Activated B cell treated with CpG ODN at 0.5 μM for 24 hours (primary cell): ENCODE measurements around the gene ELL2. TPM values are rescaled to one million over a fixed set of nuclear protein-coding genes. Genes with fewer than 3 reads are reported as not detected.

Source experiments
- ATAC-seq: fragments of 200-7000 bp; cut with Tn5 transposase; one replicate; pipeline ENCODE4 v1.10.0; 2021; ENCODE audit warnings: low read depth, mild to moderate bottlenecking, moderate library complexity
- CTCF ChIA-PET: fragments of 350-600 bp; sonication (Branson Sonifier 250); formaldehyde crosslinking; loops from one replicate; lab custom pipeline; 2021; ENCODE audit warnings: antibody characterized with exemption; lab: Charles Lee
- POLR2A ChIA-PET: fragments of 350-600 bp; sonication (Branson Sonifier 250); formaldehyde crosslinking; loops from one replicate; lab custom pipeline; 2021; ENCODE audit warnings: antibody characterized with exemption; lab: Charles Lee
- DNase-seq: peaks from one replicate; pipeline ENCODE4 v3.0.0; 2022
- H3K27ac Mint-ChIP-seq: one replicate; pipeline ENCODE4 v1.8.0; 2020; ENCODE audit warnings: mixed read lengths
- H3K27me3 Mint-ChIP-seq: one replicate; pipeline ENCODE4 v1.8.0; 2021; ENCODE audit warnings: mixed read lengths
- H3K36me3 Mint-ChIP-seq: one replicate; pipeline ENCODE4 v1.8.0; 2021; ENCODE audit warnings: low read depth, mixed read lengths
- H3K4me1 Mint-ChIP-seq: one replicate; pipeline ENCODE4 v1.8.0; 2021; ENCODE audit warnings: mixed read lengths
- H3K4me3 Mint-ChIP-seq: one replicate; pipeline ENCODE4 v1.8.0; 2020; ENCODE audit warnings: mild to moderate bottlenecking, mixed read lengths
- H3K9me3 Mint-ChIP-seq: one replicate; pipeline ENCODE4 v1.8.0; 2020; ENCODE audit warnings: mixed read lengths
- CTCF ChIP-seq: fragments of 200-600 bp; IDR thresholded peaks from one replicate; pipeline ENCODE4 v1.8.0; 2022; ENCODE audit warnings: antibody characterized with exemption, mild to moderate bottlenecking
- intact Hi-C: fragments of 100-400 bp; cut with micrococcal nuclease; formaldehyde crosslinking; loops from one replicate; pipeline ENCODE4 v1.15.1; 2024
- total RNA-seq: library from RNA; stranded (reverse); gene quantifications from 2 replicates; pipeline ENCODE4 v1.2.3, GENCODE V29; 2022

Gene ELL2
- total RNA-seq, 1 donor from 2014 or later: 56.0 TPM

DNA sequence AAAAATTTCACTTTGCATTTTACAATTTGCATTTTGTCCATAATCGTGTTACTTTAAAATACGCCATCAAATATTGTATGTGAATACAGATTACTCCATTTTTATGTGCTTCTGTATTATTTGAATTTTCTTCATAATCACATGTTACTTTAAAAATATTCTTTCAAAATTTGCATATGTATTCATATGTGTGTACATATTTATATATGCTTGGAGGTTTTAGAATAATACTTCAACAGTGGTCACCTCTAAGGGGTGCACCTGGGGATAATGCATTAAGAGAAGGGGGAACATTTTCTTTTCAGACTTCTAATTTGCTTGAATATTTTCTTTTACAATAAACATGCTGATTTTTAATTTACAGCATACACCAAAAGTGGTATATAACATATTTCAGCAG lies 21.9 kb upstream of the ELL2 start:
- no peak for TF ChIP-seq CTCF
- DNase-seq: no peak
- ChIA-PET POLR2A (no interaction called here), CTCF (no interaction called here)
- no peak overlapping the region for H3K27ac Mint-ChIP-seq
- no peak overlapping the region for H3K4me3 Mint-ChIP-seq
- no peaks in the 10 kb centered on the region for H3K27me3 Mint-ChIP-seq
- H3K9me3 Mint-ChIP-seq: no peaks in the 10 kb centered on the region
- H3K36me3 Mint-ChIP-seq: no peaks in the 10 kb centered on the region
- ATAC-seq: no peak
- intact Hi-C loops: no loop called here
- H3K4me1 Mint-ChIP-seq: no peaks in the 10 kb centered on the region

- POLR2A ChIA-PET: no interaction called here
- Mint-ChIP-seq H3K9me3 (no peaks in the 10 kb centered on the region), H3K36me3 (no peaks in the 10 kb centered on the region), H3K27me3 (no peaks in the 10 kb centered on the region), H3K27ac (no peak overlapping the region), H3K4me3 (no peak overlapping the region), H3K4me1 (no peaks in the 10 kb centered on the region)
- intact Hi-C loops: no loop called here
- no peak for ATAC-seq
- CTCF ChIA-PET: no interaction called here
- no peak for DNase-seq
- no peak for TF ChIP-seq CTCF
These were observed 21.4 kb upstream of the ELL2 start for GRCh38 chr5:95983080-95983479.

DNA sequence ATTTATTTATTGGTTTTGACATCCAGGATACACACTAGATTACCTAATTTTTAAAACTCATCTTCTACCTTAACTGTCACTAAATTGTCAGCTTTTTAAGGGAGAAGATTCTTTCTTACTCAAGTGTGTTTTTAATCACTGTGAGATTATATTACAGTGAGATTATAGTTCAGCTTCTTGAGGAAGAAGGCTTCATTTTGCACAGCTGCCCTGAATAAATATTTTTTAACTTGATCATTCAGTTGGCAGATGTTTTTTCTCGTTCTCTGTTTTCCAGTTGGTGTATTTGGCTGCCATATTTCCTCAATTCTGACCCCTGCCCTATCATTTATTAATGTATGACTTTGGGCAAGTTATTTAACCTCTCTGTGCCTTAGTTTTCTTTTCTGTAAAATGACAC lies 15.0 kb upstream of the ELL2 start:
- POLR2A ChIA-PET: no interaction called here
- intact Hi-C loops: no loop called here

DNA sequence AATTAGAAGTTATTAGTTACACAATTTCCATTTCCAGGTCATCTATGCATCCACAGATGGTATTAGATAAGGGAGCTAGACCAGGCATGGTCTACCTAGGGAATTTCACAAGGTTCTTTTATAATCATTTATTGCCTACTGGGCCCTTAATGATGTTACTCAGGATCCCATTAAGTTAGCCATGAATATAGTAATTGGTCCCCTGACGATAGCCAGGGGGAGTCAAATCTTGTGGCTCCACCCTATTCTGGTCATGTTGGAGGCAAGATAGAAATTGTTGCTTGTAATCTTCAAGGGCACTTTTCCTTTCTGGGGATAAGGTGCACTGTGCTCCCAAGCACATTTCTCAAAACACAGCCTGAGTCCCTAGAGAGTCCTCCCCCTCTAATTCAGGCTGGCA lies 14.1 kb upstream of the ELL2 start:
- no peak for ATAC-seq
- CTCF ChIA-PET: no interaction called here

More for the DNA sequence above, 15.0 kb upstream of the ELL2 start:
- ATAC-seq: no peak
- no peak for DNase-seq
- Mint-ChIP-seq H3K4me3 (no peak overlapping the region), H3K36me3 (no peaks in the 10 kb centered on the region), H3K4me1 (no peaks in the 10 kb centered on the region), H3K27me3 (peaks cover 6% of the 10 kb centered on the region), H3K27ac (no peak overlapping the region), H3K9me3 (no peaks in the 10 kb centered on the region)
- CTCF ChIA-PET: no interaction called here
- no peak for TF ChIP-seq CTCF

DNA sequence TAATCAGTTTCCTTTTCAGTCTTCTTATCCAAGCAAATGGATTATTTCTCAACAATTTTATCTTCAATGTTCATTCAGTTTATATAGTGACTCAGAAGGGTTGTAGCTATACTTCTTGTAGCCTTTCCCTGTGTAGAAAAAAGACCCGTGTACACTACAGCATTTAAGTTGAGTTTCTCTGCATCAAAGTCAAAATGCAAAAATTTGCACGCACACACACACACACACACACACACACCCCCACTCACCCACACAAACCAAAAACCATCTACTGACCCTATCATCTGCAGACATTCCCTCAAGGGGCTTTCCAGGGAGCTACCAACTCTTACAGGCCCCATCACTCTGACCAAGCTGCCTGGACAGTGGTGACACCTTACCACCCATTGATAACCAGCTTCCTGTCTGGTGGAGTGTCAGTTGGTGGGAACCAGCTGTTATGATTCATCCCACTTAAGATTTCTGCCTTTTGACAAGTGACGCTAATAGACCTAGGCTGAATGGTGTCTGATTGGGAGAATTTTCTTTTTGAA lies 12.2 kb upstream of the ELL2 start:
- no peak overlapping the region for H3K4me3 Mint-ChIP-seq
- CTCF ChIA-PET: interaction anchor here (1.0 kb wide), 1 partner anchor 12 kb away, joined by 5 read pairs; the partner anchor contains the start of gene ELL2
- POLR2A ChIA-PET: no interaction called here
- DNase-seq: no peak
- H3K27ac Mint-ChIP-seq: no peak overlapping the region
- ATAC-seq: no peak
- no peaks in the 10 kb centered on the region for H3K36me3 Mint-ChIP-seq
- intact Hi-C loops: no loop called here
- peaks cover 5% of the 10 kb centered on the region for H3K9me3 Mint-ChIP-seq
- H3K4me1 Mint-ChIP-seq: no peaks in the 10 kb centered on the region
- peaks cover 6% of the 10 kb centered on the region for H3K27me3 Mint-ChIP-seq
- no peak for TF ChIP-seq CTCF

More for the DNA sequence above, 14.1 kb upstream of the ELL2 start:
- no peak for TF ChIP-seq CTCF
- POLR2A ChIA-PET: no interaction called here
- Mint-ChIP-seq H3K4me3 (no peak overlapping the region), H3K36me3 (no peaks in the 10 kb centered on the region), H3K4me1 (no peaks in the 10 kb centered on the region), H3K27me3 (peaks cover 6% of the 10 kb centered on the region), H3K27ac (no peak overlapping the region), H3K9me3 (no peaks in the 10 kb centered on the region)
- no peak for DNase-seq
- intact Hi-C loops: no loop called here
